Caco-2 (cell line): ENCODE measurements around the gene TTC39C. TPM values are rescaled to one million over a fixed set of nuclear protein-coding genes. Genes with fewer than 3 reads are reported as not detected.

Source experiments
- BruUV-seq: library from RNA; stranded (reverse); fragments of 400-500 nt; replicated peaks from 2 replicates; lab custom pipeline; 2021; lab: Mats Ljungman, UMichigan
- CTCF ChIA-PET: fragments of 300-600 bp; sonication (Branson Sonifier 250); formaldehyde crosslinking; loops from one replicate; lab custom pipeline; 2022; ENCODE audit warnings: antibody characterized with exemption; lab: Charles Lee
- POLR2A ChIA-PET: fragments of 300-600 bp; sonication (Branson Sonifier 250); formaldehyde crosslinking; loops from one replicate; lab custom pipeline; 2022; ENCODE audit warnings: antibody characterized with exemption; lab: Charles Lee
- DNase-seq, 2 experiments: peaks; one replicate each; pipeline versions ENCODE4 v3.0.0 to v3.0.0-alpha.2; 2020 to 2022
- H3K27me3 ChIP-seq: replicated peaks from 2 replicates; pipeline ENCODE4 v1.6.0; 2011; ENCODE audit warnings: low read length; ENCODE audit not compliant: control insufficient read depth, insufficient read depth
- H3K36me3 ChIP-seq: 2 replicates; pipeline ENCODE4 v1.5.1; 2011; ENCODE audit warnings: low read length; ENCODE audit not compliant: control insufficient read depth, insufficient read depth
- H3K4me1 ChIP-seq: fragments of 250-450 bp; sonication (Bioruptor Pico); 2 replicates; pipeline ENCODE4 v1.5.1; 2020; ENCODE audit warnings: mild to moderate bottlenecking
- H3K4me3 ChIP-seq: 2 replicates; pipeline ENCODE4 v1.5.1; 2011; ENCODE audit warnings: low read depth, mild to moderate bottlenecking, control low read depth, low read length
- H3K9me3 ChIP-seq: fragments of 250-450 bp; sonication (Bioruptor Pico); 2 replicates; pipeline ENCODE4 v1.5.1; 2020; ENCODE audit warnings: mild to moderate bottlenecking, moderate library complexity
- H3K27ac Mint-ChIP-seq: one replicate; pipeline ENCODE4 v1.8.0; 2022; ENCODE audit warnings: mixed read lengths; ENCODE audit not compliant: unreplicated experiment
- H3K27me3 Mint-ChIP-seq: one replicate; pipeline ENCODE4 v1.8.0; 2022; ENCODE audit warnings: mixed read lengths; ENCODE audit not compliant: insufficient read depth, unreplicated experiment
- H3K36me3 Mint-ChIP-seq: one replicate; pipeline ENCODE4 v1.8.0; 2022; ENCODE audit warnings: mild to moderate bottlenecking, mixed read lengths; ENCODE audit not compliant: insufficient read depth, unreplicated experiment
- H3K4me1 Mint-ChIP-seq: one replicate; pipeline ENCODE4 v1.8.0; 2022; ENCODE audit warnings: low read depth, mixed read lengths; ENCODE audit not compliant: unreplicated experiment
- H3K4me3 Mint-ChIP-seq: one replicate; pipeline ENCODE4 v1.8.0; 2022; ENCODE audit warnings: mild to moderate bottlenecking, moderate library complexity, mixed read lengths; ENCODE audit not compliant: unreplicated experiment
- H3K9me3 Mint-ChIP-seq: one replicate; pipeline ENCODE4 v1.8.0; 2022; ENCODE audit warnings: mixed read lengths; ENCODE audit not compliant: unreplicated experiment
- intact Hi-C: fragments of 100-400 bp; cut with micrococcal nuclease; formaldehyde crosslinking; loops from one replicate; pipeline ENCODE4 v1.10.0; 2022; ENCODE audit not compliant: unreplicated experiment
- total RNA-seq: library from RNA; stranded (reverse); gene quantifications from 2 replicates; pipeline ENCODE4 v1.2.3, GENCODE V29; 2022
- TF ChIP-seq, protein P1 (sequence below), 2 experiments: fragments of 200-600 bp in 1 of 2; IDR thresholded peaks; 1 replicate in 1 of 2; 2 replicates in 1 of 2; pipeline versions ENCODE4 v1.5.1 to v1.8.0; 2011 to 2022; ENCODE audit warnings: antibody characterized with exemption in 1 of 2, control low read depth in 1 of 2, inconsistent platforms in 1 of 2, low read depth in 1 of 2, low read length in 1 of 2, mild to moderate bottlenecking in 1 of 2, moderate library complexity in 1 of 2; ENCODE audit not compliant: insufficient read depth in 1 of 2, severe bottlenecking in 1 of 2, unreplicated experiment in 1 of 2

The TTC39C gene
- total RNA-seq, 1 experiment from 2014 or later, result 9.3 TPM

DNA sequence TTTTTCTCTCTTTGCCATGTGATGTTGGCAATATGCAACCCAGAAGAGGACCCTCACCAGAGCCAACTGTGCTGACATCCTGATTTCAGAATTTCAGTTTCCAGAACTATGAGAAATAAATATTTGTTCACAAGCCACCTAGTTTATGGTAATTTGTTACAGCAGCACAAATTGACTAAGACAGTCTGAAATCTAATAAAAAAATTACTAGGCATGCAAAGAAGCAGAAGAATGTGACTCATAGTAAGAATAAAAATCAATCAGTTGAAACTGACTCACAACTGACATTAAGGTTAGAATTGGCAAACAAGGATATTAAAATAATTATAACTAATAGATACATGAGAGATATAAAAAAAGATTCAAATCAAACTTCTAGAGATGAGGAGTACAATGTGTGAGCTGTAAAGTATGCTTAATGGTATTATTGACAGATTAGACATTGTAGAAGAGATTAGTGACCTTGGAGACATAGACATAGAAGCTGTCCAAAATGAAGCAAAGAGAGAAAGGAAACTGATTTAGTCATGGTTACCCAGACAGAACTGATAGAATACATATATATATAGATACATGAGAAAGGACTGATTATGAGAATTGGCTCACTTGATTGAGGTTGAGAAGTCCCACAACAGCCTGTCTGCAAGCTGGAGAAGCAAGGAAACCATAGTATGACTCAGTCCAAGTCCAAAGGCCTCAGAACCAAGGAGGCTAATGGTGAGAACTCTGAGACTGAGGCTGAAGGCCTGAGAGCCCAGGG is 27.8 kb upstream of the TTC39C start:
- POLR2A ChIA-PET, result no interaction called here
- peaks cover 12% of the 10 kb centered on the region for H3K4me1 Mint-ChIP-seq
- no peak for DNase-seq
- BruUV-seq, result no TSS peak
- no peak overlapping the region for H3K27ac Mint-ChIP-seq
- Histone ChIP-seq H3K4me1 (no peaks in the 10 kb centered on the region), H3K4me3 (no peak overlapping the region), H3K27me3 (no peaks in the 10 kb centered on the region), H3K9me3 (no peaks in the 10 kb centered on the region), H3K36me3 (no peaks in the 10 kb centered on the region)
- no peaks in the 10 kb centered on the region for H3K9me3 Mint-ChIP-seq
- no peaks in the 10 kb centered on the region for H3K36me3 Mint-ChIP-seq
- TF ChIP-seq, protein P1, sequence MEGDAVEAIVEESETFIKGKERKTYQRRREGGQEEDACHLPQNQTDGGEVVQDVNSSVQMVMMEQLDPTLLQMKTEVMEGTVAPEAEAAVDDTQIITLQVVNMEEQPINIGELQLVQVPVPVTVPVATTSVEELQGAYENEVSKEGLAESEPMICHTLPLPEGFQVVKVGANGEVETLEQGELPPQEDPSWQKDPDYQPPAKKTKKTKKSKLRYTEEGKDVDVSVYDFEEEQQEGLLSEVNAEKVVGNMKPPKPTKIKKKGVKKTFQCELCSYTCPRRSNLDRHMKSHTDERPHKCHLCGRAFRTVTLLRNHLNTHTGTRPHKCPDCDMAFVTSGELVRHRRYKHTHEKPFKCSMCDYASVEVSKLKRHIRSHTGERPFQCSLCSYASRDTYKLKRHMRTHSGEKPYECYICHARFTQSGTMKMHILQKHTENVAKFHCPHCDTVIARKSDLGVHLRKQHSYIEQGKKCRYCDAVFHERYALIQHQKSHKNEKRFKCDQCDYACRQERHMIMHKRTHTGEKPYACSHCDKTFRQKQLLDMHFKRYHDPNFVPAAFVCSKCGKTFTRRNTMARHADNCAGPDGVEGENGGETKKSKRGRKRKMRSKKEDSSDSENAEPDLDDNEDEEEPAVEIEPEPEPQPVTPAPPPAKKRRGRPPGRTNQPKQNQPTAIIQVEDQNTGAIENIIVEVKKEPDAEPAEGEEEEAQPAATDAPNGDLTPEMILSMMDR (IDR thresholded peaks at IDR 0.05; ENCODE audit: insufficient read depth in 1 of 2, low read depth in 1 of 2, low read length in 1 of 2, severe bottlenecking in 1 of 2, unreplicated experiment in 1 of 2), result no peak
- CTCF ChIA-PET, result no interaction called here
- H3K4me3 Mint-ChIP-seq, result no peak overlapping the region
- peaks cover 2% of the 10 kb centered on the region for H3K27me3 Mint-ChIP-seq
- intact Hi-C loops, result no loop called here

DNA sequence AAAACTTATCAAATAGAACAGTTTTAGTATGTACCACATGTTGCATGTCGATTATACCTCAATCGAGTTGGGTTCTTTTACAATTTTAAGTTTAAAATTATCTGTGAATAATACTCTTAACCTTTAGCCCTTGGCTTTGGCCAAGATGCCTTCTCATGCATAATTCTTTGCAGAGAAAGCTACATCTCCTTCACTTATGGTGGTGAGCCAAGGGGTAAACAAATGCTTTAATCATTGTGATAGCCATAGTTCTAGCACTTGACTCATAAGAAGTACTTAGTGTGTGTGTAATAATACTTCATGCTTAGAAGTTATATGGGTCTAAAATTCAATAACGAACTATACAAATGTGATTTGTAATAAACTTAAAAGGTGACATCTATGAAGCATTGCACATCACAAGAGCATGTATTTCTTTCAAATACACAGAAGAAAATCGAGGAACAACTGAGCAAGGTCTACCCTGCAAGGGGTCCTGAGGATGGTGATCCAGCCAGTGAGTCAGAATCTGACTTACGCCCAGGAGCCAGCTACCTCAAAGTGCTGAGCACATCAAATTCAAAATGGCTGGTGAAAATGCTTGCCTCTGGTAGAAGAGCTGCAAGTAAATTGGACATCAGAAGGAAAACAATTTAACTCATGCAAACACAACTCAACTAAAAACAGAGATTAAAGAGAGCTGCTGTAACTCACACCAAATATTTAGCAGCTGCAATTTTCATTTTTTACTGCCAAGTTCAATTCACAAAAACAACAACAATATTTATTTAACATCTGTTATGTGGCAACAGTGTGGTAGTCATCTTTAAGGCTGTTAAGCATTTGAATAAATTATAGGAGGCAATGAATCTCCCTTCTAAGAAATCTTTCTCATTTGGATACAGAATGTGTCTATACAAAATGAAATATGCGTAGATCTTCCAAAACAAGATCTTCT is 23.8 kb upstream of the TTC39C start:
- H3K4me1 Mint-ChIP-seq, result no peaks in the 10 kb centered on the region
- no peaks in the 10 kb centered on the region for H3K9me3 ChIP-seq
- H3K4me3 ChIP-seq, result no peak overlapping the region
- BruUV-seq, result no TSS peak
- ChIA-PET CTCF (no interaction called here), POLR2A (no interaction called here)
- no peaks in the 10 kb centered on the region for H3K36me3 ChIP-seq
- intact Hi-C loops, result no loop called here
- TF ChIP-seq, protein P1 (IDR thresholded peaks at IDR 0.05; ENCODE audit: insufficient read depth in 1 of 2, low read depth in 1 of 2, low read length in 1 of 2, severe bottlenecking in 1 of 2, unreplicated experiment in 1 of 2), result no peak
- no peak overlapping the region for H3K27ac Mint-ChIP-seq
- no peak for DNase-seq
- H3K27me3 Mint-ChIP-seq, result peaks cover 2% of the 10 kb centered on the region
- H3K9me3 Mint-ChIP-seq, result no peaks in the 10 kb centered on the region
- H3K27me3 ChIP-seq, result no peaks in the 10 kb centered on the region
- no peak overlapping the region for H3K4me3 Mint-ChIP-seq
- H3K4me1 ChIP-seq, result no peaks in the 10 kb centered on the region
- H3K36me3 Mint-ChIP-seq, result no peaks in the 10 kb centered on the region

DNA sequence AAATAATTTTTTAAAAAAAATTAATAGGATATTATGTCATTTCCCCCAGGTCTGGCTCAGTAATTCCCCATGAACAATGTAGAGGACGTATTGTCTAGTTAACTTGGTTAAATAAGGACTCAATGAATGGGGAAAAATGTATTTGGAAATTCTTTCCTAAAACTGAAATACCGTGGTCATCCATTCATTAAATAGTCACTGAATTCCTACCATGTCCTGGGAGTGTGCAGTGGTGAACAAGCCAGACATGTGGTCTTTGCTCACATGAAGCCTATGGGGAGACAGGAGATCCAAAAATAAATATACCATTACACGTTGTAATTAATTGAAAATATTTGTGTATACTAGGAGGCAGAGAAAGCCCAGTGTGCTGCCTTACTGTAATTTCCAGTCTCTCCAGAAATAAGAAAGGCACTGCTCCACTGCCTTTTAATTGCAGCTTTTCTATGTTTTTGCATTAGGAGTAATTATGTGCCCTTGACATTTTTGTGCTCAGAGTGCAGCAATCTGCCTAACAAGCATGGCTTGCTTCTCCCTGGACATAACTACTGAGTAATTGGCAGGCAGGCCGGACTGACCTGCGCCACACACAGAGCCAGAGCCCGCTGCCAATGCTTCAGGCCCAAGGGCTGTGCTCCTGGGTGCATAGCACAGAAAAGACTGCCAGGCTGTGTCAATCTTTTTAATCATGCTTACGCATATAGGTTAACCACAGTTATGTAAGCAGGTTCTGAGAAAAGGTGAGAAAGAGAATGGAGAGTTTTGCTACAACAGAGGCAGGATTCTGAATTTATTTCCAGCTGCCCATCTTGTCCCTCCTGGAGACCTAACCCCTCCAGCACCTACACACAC is 22.2 kb upstream of the TTC39C start:
- Mint-ChIP-seq H3K36me3 (no peaks in the 10 kb centered on the region), H3K4me3 (no peak overlapping the region), H3K9me3 (no peaks in the 10 kb centered on the region), H3K27ac (no peak overlapping the region), H3K27me3 (peaks cover 2% of the 10 kb centered on the region), H3K4me1 (no peaks in the 10 kb centered on the region)
- H3K27me3 ChIP-seq, result no peaks in the 10 kb centered on the region
- no peak overlapping the region for H3K4me3 ChIP-seq
- no TSS peak for BruUV-seq
- no peaks in the 10 kb centered on the region for H3K36me3 ChIP-seq
- no peaks in the 10 kb centered on the region for H3K4me1 ChIP-seq
- no peak for DNase-seq
- ChIA-PET CTCF (no interaction called here), POLR2A (no interaction called here)
- TF ChIP-seq, protein P1 (IDR thresholded peaks at IDR 0.05; ENCODE audit: insufficient read depth in 1 of 2, low read depth in 1 of 2, low read length in 1 of 2, severe bottlenecking in 1 of 2, unreplicated experiment in 1 of 2), result no peak
- intact Hi-C loops, result no loop called here
- no peaks in the 10 kb centered on the region for H3K9me3 ChIP-seq
